Medulla oblongata (tissue), 1 donor: ENCODE results near the gene HLX.

Source experiments
- DNase-seq: peaks from one replicate; pipeline ENCODE4 v3.0.0-alpha.2; 2015; ENCODE audit errors: extremely low spot score

The HLX gene, protein sequence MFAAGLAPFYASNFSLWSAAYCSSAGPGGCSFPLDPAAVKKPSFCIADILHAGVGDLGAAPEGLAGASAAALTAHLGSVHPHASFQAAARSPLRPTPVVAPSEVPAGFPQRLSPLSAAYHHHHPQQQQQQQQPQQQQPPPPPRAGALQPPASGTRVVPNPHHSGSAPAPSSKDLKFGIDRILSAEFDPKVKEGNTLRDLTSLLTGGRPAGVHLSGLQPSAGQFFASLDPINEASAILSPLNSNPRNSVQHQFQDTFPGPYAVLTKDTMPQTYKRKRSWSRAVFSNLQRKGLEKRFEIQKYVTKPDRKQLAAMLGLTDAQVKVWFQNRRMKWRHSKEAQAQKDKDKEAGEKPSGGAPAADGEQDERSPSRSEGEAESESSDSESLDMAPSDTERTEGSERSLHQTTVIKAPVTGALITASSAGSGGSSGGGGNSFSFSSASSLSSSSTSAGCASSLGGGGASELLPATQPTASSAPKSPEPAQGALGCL

DNA sequence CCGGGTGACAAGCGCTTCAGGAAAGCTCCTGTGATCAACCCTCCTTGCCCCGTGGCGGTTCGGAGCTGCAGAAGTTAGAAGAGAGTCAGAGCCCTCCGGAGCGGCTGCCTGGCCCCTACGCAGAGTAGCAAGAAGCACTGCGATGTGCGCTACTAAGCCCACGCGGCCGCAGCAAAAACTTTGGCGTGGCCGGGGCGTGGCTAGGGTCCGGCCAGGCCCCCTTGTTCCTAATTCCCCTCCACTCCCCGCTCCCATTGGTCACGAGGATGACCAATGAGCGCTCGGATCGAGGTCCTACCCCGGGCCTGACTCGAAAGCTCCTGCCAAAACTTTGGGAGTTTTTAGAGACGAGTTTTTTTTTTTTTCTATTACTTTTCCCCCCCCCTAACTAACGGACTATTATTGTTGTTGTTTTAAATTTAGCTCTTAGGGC is at the start of gene HLX:
Gene HLX (plus strand): TSS at position 368 of the 433 bp plus-strand sequence. CDS start 415 bp downstream, outside the sequence.
- DNase-seq, result peak; percentile 92

DNA sequence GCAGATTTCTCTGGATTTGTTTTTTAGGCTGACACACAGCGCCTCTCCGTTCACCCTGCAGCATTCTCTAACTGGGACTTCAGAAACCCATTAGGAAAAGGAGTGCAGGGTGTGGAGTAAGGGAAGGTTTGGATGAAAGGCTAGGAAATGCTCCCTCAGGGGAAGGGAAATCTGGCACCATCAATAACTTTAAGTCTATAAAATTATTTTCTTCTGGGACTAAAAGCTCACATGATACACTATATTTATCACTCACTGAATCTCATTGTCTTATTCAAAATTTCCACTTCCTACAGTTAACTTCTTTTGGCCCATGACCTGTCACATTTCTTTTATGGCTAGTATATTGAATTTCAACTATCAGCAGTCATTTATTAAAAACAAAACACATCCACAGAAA is 45.8 kb upstream of the HLX start:
- DNase-seq, result no peak

GRCh38 chr1:220834155-220834870 is 44.9 kb upstream of the HLX start:
- DNase-seq, result no peak

DNA sequence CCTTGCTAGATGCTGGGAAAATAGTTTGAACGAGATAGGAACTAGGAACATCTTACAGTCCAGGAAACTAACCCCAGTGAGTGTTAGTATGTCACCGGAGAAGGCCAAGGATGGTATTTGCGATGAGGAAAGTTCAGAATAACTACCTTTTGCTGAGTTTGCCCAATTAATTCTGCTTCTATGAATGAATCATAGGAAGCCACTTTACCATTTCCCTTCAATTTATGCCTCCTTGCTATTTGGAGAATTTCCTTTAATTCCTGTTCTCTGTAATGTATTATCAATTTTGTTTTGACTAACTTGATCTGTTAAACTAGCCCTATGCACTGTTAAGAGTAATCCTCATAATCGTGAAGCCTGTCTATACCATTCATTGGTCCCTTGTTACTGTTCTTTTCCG is 40.7 kb upstream of the HLX start:
- DNase-seq, result no peak

GRCh38 chr1:220839474-220839873 is 39.8 kb upstream of the HLX start:
- no peak for DNase-seq

- no peak for DNase-seq
These were observed 38.0 kb upstream of the HLX start for GRCh38 chr1:220841293-220841692.

GRCh38 chr1:220843481-220844011 is 35.7 kb upstream of the HLX start:
- peak; percentile 9 for DNase-seq

- no peak for DNase-seq
These were observed 26.8 kb upstream of the HLX start for GRCh38 chr1:220852408-220852807.

GRCh38 chr1:220872296-220872695 is 6.9 kb upstream of the HLX start:
- DNase-seq, result no peak

GRCh38 chr1:220873087-220873486 is 6.2 kb upstream of the HLX start:
- DNase-seq, result no peak

- peak; percentile 51 for DNase-seq
These were observed 5.2 kb upstream of the HLX start for GRCh38 chr1:220873868-220874655.

DNA sequence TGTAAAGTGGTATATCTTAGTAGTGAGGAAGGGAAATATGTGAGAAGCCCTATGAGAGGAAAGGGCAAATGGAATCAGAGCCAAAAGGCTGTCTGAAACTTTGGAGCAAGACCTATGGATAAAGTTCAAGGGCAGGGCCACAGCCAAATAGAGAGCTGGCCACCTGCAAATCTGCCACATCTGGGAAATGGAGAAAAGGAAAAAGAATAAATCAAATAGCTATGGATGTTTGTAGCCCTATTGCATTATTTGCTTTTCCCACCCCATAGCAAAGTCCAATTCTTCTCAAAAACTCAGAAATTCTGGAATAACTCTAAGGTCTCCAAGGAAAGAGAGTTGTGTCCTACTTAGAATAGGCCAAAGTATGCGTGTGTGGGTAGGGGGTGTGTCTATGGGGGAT is 4.0 kb upstream of the HLX start:
- no peak for DNase-seq

DNA sequence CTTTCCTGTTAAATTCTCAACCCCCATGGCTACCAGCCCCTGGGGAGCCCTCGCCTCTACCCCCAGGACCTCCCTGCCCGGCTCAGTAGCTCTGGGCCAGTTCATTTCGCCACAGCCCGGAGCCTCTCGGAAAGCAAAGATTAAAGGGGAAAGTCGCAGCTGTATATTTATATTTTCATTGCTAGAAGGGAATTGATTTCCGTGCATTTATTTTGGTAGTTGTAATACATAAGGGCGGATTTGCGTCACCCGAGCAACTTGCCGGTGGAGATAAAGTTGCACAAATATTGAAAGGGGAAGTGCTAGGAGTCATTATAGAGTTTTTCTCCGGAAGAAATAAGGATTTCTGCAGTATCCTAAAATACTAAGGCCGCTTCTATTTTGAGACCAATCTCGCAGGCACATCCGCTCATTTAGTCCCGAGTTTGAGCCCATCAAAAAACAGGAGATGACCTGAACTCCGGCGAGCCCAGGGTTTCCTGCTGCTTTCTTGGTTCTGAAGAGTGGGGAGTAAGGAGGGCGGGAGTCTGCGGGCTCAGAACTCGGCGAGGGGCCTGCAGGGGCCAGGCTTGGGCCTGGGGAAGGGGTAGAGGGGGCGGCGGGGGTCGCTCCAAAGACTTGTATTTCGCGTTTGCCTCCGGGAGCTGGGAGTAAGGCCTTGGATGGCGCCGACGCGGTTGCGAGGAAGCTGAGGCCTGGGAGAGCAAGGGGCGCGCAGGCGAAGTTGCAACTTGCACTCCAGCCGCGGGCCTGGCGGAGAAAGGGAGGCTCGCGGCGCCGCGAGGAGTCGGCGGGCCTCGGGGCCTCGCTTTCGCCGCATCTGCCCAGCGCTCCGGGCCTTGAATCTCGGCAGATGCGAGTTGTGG is 2.5 kb upstream of the HLX start:
- peak; percentile 57 for DNase-seq

- no peak for DNase-seq
These were observed 1.7 kb upstream of the HLX start for GRCh38 chr1:220877377-220878095.

DNA sequence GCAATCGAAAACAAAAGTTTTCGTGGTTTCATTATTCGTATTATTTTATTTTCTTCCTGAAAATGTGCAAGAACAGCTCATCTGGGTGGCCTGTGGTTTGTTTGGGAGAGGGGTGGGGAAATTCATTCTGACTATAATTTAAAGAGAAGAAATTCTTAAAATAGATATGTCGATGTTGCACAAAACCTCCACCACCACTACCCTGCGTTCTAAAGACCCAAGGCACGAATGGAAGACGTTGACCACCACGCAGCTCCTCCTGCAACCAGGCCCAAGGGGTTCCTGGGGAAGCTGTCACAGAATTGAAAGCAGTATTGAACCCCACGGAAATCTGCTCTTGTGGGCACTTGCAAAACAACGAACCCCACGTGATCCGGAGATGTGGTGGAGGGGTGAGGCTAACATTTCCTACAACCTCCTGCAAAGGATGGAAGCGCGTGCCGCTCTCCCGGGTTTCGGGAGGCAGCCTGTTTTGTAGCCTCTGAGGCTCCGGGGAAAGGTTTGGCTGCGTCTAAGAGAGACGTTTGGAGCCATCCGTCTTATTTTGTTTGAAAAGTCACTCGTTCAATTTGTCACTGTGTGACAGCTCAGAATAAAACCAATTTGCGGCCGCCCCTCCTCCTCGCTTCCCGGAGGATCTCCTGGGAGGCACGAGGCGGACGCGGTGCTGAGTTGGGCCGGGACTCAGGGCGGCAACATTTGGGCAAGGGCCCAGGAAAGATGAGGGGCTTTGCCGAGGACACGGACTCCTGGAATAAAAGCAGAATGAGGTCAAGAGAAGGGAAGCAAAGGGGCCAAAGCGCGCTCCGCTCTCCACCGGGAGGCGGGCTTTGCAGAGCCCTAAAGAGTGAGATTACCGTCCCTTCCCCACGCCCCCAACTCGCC is 810 bp upstream of the HLX start:
- DNase-seq, result peak; percentile 49

GRCh38 chr1:220879509-220880361 is 492 bp downstream of the HLX start:
- DNase-seq, result peak; percentile 40

DNA sequence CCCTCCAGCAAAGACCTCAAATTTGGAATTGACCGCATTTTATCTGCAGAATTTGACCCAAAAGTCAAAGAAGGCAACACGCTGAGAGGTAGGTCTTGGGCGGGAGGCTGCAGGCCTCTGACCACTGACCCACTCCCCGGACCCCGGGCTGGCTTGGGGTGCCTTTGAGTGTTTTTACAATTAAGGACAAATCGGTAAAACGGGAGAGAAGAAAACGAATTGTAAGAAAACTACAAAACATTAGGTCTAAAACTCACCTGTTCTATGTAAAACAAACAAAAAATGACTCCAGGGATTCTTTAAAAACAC is 1.1 kb downstream of the HLX start:
- DNase-seq, result no peak

GRCh38 chr1:220880726-220881506 is 1.7 kb downstream of the HLX start:
- DNase-seq, result peak; percentile 58
